Common myeloid progenitor, CD34-positive (primary cell): ENCODE measurements around the gene SENP8.

ENCODE experiments used
- CTCF ChIA-PET: fragments of 350-600 bp; sonication (Branson Sonifier 250); formaldehyde crosslinking; loops from one replicate; lab custom pipeline; 2021; ENCODE audit warnings: antibody characterized with exemption; lab: Charles Lee
- POLR2A ChIA-PET: fragments of 350-600 bp; sonication (Branson Sonifier 250); formaldehyde crosslinking; loops from one replicate; lab custom pipeline; 2021; ENCODE audit warnings: antibody characterized with exemption; lab: Charles Lee
- DNase-seq, 3 donors: peaks; one replicate each; pipeline versions ENCODE4 v3.0.0 to v3.0.0-alpha.2; 2013
- H3K27ac ChIP-seq, 2 experiments: 1 replicate in 1 of 2; 2 replicates in 1 of 2; pipeline ENCODE4 v1.7.0; 2013; ENCODE audit warnings: inconsistent platforms in 2 of 2, low read length in 2 of 2, mild to moderate bottlenecking in 2 of 2, low read depth in 1 of 2, moderate library complexity in 1 of 2; ENCODE audit not compliant: severe bottlenecking in 2 of 2, insufficient read depth in 1 of 2, poor library complexity in 1 of 2
- H3K27me3 ChIP-seq, 5 experiments: replicated peaks in 2 of 5; 1 replicate in 3 of 5; 2 replicates in 2 of 5; pipeline versions ENCODE4 v1.6.1 to v1.7.0; 2013; ENCODE audit warnings: low read length in 4 of 5, mild to moderate bottlenecking in 2 of 5, moderate library complexity in 2 of 5, inconsistent platforms in 1 of 5; ENCODE audit not compliant: insufficient read depth in 5 of 5, control insufficient read depth in 4 of 5
- H3K36me3 ChIP-seq, 4 experiments: 1 replicate in 2 of 4; 2 replicates in 2 of 4; pipeline versions ENCODE4 v1.6.1 to v1.7.0; 2013; ENCODE audit warnings: low read length in 3 of 4, control low read depth in 1 of 4, mild to moderate bottlenecking in 1 of 4; ENCODE audit not compliant: control insufficient read depth in 4 of 4, insufficient read depth in 4 of 4
- H3K4me1 ChIP-seq, 4 experiments: 1 replicate in 3 of 4; 2 replicates in 1 of 4; pipeline versions ENCODE4 v1.6.1 to v1.7.1; 2013; ENCODE audit warnings: low read length in 3 of 4, mild to moderate bottlenecking in 3 of 4, control low read depth in 1 of 4, inconsistent platforms in 1 of 4, moderate library complexity in 1 of 4; ENCODE audit not compliant: control insufficient read depth in 4 of 4, insufficient read depth in 4 of 4; ENCODE audit errors: control extremely low read depth in 1 of 4
- H3K4me3 ChIP-seq, 7 experiments: 1 replicate in 4 of 7; 2 replicates in 3 of 7; pipeline versions ENCODE4 v1.5.1 to v1.7.0; 2013; ENCODE audit warnings: mild to moderate bottlenecking in 7 of 7, low read length in 6 of 7, moderate library complexity in 6 of 7, inconsistent platforms in 2 of 7, low read depth in 2 of 7, control low read depth in 1 of 7; ENCODE audit not compliant: insufficient read depth in 4 of 7, control insufficient read depth in 1 of 7; ENCODE audit errors: extremely low read depth in 1 of 7
- H3K9me3 ChIP-seq, 5 experiments: 1 replicate in 4 of 5; 2 replicates in 1 of 5; pipeline versions ENCODE4 v1.6.1 to v1.7.1; 2013; ENCODE audit warnings: low read length in 4 of 5, mild to moderate bottlenecking in 2 of 5, inconsistent platforms in 1 of 5, low read depth in 1 of 5, moderate library complexity in 1 of 5; ENCODE audit not compliant: control insufficient read depth in 4 of 5, insufficient read depth in 2 of 5; ENCODE audit errors: control extremely low read depth in 1 of 5
- WGBS: methylation state at CpG from one replicate; pipeline ENCODE4 v1.1.5; 2013; ENCODE audit not compliant: insufficient coverage; 5-methylcytosine and 5-hydroxymethylcytosine counted together

The SENP8 gene

DNA sequence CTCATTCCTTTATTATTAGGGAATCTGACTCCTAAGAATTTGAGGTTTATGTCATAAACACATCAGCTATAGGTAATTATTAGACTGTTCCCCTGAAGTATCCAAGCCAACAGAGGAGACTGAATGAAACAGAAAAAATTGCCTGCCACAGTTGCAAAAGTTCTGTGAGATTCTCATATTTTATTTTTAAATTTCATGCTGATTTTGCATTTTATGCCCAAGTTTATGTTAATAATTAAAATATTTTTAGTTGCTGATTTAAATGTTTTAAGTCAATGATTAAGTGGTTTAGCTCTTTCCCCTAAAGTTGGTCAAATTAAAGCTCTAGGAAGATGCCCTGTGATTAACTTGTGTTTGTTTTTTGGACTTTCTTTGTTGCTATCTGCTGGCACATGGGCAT, 10.2 kb downstream of the SENP8 start:
- ChIA-PET POLR2A (no interaction called here), CTCF (no interaction called here)
- Histone ChIP-seq H3K27me3 (no peaks in the 10 kb centered on the region), H3K36me3 (no peaks in the 10 kb centered on the region), H3K4me3 (no peak overlapping the region), H3K9me3 (no peaks in the 10 kb centered on the region), H3K27ac (no peak overlapping the region), H3K4me1 (peaks cover 0 to 2% (median 0%) of the 10 kb centered on the region in 4 experiments)
- no peak for DNase-seq

DNA sequence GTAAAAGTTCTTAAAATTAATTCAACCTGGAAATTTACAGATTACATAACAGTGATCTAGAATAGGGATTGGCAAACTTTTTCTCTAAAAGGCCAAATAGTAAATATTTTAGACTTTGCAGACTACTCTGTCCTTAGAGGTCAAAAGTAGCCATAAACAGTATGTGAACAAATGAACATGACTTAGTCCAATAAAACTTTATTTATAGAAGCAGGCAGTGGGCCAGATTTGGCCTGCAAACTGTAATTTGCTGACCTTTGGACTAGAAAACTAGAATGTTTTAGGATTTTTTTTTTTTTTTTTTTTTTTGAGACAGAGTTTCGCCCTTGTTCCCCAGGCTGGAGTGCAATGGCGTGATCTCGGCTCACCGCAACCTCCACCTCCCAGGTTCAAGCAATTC, 12.1 kb downstream of the SENP8 start:
- Histone ChIP-seq H3K27me3 (no peaks in the 10 kb centered on the region), H3K4me1 (no peaks in the 10 kb centered on the region), H3K9me3 (no peaks in the 10 kb centered on the region), H3K36me3 (no peaks in the 10 kb centered on the region), H3K4me3 (no peak overlapping the region), H3K27ac (no peak overlapping the region)
- no peak for DNase-seq
- ChIA-PET POLR2A (no interaction called here), CTCF (interaction anchor here (0.6 to 1.2 kb wide), 2 partner anchors 26 to 43 kb away, joined by 3 read pairs; no protein-coding TSS in a partner anchor)
- no CpG with 5 or more reads among the region's 4 CpGs for WGBS

DNA sequence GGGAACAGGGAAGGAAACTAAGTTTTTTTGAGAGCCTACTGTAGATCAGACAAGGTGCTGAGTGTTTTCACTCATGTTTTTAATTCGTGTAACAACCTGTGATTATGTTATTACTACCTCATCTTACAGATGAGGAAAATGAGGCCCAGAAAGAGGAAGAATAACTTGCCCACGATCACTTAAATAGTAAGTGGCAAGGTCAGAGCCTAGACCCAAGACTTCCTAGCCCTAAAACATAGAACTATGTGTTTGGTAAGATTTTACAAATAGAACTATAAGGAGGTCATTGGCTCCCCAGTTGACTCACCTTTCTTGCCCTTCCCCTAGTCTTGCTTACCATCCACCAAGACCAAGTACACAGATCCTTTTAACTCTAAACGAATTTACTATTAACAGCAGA, 13.7 kb downstream of the SENP8 start:
- ChIA-PET POLR2A (no interaction called here), CTCF (no interaction called here)
- WGBS, result 71% methylated on average over 1 of the region's 3 CpGs
- no peak overlapping the region for H3K4me3 ChIP-seq
- H3K4me1 ChIP-seq, result no peaks in the 10 kb centered on the region
- no peak overlapping the region for H3K27ac ChIP-seq
- no peaks in the 10 kb centered on the region for H3K36me3 ChIP-seq
- no peaks in the 10 kb centered on the region for H3K27me3 ChIP-seq
- DNase-seq, result no peak
- no peaks in the 10 kb centered on the region for H3K9me3 ChIP-seq

DNA sequence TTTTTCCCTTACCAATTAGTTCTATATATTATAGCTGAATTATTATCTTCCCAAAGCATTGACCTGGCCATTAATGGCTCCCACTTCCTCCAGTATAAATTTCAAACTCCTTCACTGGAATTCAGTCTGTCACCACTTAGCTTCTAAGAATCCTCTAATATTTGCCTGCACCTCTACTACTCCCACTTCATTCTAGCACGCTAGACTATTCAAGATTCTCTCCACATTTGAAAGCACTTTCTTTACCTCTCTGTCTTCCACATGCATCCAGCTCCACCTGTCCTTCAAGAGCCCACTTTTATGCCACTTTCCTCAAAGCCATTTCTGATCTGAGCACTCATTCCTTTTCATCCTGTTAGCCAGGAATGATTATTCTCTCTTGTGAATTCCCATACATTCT, 15.0 kb downstream of the SENP8 start:
- ChIA-PET CTCF (interaction anchor here (1.3 kb wide), 1 partner anchor 30 kb away, joined by 4 read pairs; no protein-coding TSS in a partner anchor), POLR2A (no interaction called here)
- H3K9me3 ChIP-seq, result no peaks in the 10 kb centered on the region
- no peak overlapping the region for H3K27ac ChIP-seq
- no peak overlapping the region for H3K4me3 ChIP-seq
- WGBS, result 100% methylated on average over 1 of the region's 1 CpG
- H3K36me3 ChIP-seq, result no peaks in the 10 kb centered on the region
- H3K27me3 ChIP-seq, result no peaks in the 10 kb centered on the region
- no peak for DNase-seq
- no peaks in the 10 kb centered on the region for H3K4me1 ChIP-seq

DNA sequence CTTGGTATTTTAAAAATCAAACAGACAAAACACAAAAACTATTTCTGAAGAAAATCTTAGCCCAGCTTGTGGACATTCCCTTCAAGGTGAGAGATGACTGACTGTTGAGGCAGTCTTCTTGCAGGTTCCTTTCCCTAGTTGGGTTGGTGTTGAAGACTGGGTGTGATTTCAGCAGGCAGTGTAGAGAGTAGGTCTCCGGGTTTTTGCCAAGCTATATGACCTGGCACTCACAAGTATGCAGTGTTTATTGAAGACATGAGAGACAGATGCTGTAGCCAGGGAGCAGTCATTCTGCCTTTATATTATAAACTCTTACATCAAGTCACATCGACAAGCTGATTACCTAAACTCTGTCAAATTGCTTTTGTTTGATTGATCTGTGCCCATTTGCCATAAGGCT, 17.5 kb downstream of the SENP8 start:
- WGBS, result no CpG with 5 or more reads among the region's 2 CpGs
- Histone ChIP-seq H3K4me3 (no peak overlapping the region), H3K36me3 (no peaks in the 10 kb centered on the region), H3K9me3 (no peaks in the 10 kb centered on the region), H3K27ac (no peak overlapping the region), H3K4me1 (peaks cover 0 to under 1% (median 0%) of the 10 kb centered on the region in 4 experiments), H3K27me3 (no peaks in the 10 kb centered on the region)
- ChIA-PET CTCF (no interaction called here), POLR2A (no interaction called here)
- no peak for DNase-seq

DNA sequence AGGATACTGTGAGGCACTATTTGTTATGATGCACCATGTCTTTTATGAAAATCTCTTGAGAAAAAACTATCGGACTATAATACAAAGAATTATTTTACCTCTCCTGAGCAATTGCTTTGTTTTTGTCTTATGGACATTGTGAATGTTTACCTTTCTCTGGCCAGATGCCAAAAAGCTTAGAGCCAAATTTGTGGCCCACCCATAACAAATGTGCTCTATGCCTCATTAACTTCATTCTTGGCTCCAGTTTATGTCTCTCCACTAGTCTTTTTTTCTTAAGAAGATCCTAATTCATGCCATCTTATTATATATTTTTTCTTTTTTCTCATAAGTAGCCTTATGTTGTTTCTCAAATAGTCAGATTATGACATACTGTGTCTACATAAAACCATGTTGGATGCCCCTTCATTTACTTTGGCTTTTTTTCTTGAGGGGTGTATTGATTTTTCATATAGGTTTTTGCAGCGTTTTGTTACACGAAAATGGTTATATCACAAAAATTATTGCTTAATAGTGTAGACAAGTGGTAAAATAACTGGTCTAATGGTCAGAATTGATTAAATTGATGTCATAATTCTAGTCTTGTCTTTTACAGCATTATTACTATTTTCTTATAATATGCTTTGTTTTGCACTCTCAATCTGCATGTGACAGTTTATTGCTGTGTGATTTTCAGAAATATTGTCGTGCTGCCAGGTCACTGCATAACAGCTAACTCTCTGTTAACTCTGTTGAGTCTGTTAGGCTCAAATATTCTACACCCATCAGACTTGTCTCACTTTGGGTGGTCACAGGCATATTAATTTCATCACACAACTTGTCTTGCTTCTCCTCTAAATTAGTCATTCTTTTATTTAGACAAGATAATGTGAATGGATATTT, 18.2 kb downstream of the SENP8 start:
- no peak overlapping the region for H3K27ac ChIP-seq
- H3K36me3 ChIP-seq, result no peaks in the 10 kb centered on the region
- DNase-seq, result no peak
- H3K9me3 ChIP-seq, result no peaks in the 10 kb centered on the region
- no peaks in the 10 kb centered on the region for H3K27me3 ChIP-seq
- WGBS, result 100% methylated on average over 1 of the region's 4 CpGs
- ChIA-PET POLR2A (no interaction called here), CTCF (no interaction called here)
- H3K4me1 ChIP-seq, result peaks cover 2 to 8% (median 2%) of the 10 kb centered on the region in 4 experiments
- no peak overlapping the region for H3K4me3 ChIP-seq

DNA sequence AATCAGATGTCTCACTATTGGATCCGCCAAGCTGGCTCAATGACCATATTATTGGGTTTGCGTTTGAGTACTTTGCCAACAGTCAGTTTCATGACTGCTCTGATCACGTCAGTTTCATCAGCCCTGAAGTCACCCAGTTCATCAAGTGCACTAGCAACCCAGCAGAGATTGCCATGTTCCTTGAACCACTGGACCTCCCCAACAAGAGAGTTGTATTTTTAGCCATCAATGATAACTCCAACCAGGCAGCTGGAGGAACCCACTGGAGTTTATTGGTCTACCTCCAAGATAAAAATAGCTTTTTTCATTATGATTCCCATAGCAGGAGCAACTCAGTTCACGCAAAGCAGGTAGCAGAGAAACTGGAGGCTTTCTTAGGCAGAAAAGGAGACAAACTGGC, 21.5 kb downstream of the SENP8 start:
- POLR2A ChIA-PET, result no interaction called here
- Histone ChIP-seq H3K27ac (no peak overlapping the region), H3K4me3 (no peak overlapping the region), H3K9me3 (no peaks in the 10 kb centered on the region), H3K27me3 (no peaks in the 10 kb centered on the region), H3K36me3 (no peaks in the 10 kb centered on the region), H3K4me1 (peaks cover 4 to 12% (median 6%) of the 10 kb centered on the region in 4 experiments)
- 96% methylated on average over 4 of the region's 4 CpGs for WGBS
- DNase-seq, result no peak
- CTCF ChIA-PET, result interaction anchor here (1.7 kb wide), 1 partner anchor 17 kb away, joined by 7 read pairs; no protein-coding TSS in a partner anchor
